ENCODE data around the gene KMT5B. TPM values are rescaled to one million over a fixed set of nuclear protein-coding genes. Genes with fewer than 3 reads are reported as not detected.

The KMT5B gene
- polyA plus RNA-seq, 3 donors = 12.2 to 22.0 (median 19.5) TPM

DNA sequence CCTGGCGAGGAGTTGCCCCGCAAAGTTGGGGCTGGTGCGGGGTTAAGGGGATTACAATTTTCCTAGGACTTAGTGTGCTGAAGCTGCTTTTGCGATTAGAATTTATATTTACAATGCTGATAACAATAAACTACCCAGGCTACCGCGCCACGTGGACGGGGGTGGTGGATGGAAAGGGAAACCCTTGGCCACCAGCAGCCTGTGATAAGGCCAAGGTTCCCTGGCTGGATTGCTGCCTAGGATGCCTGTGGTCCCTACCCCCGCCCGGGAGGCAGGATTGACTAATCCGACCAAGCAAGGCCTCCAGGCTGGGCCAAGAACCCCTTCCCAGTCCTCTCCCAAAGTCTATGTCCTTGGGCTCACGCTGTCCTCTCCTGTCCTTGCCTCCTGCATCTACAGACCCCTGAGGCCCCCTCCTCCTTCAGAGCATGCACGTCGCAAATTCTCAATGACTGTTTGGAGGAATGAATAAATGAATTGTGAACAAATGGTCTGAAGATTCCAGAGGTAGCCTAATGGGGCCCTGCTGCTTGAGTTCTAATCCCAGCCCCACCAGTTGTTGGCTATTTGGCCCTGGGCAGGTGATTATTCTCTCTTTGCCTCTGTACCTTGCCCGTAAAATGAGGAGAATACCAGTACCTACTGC is 84.3 kb downstream of the KMT5B start:
- Histone ChIP-seq H3K9me3 (replicated peaks in 1 of 2; ENCODE audit: control insufficient read depth in 1 of 2, insufficient read depth in 1 of 2, low read length in 2 of 2) (peaks cover 14 to 21% of the 10 kb centered on the region in 2 donors), H3K36me3 (replicated peaks in 1 of 2; ENCODE audit: control insufficient read depth in 1 of 2, insufficient read depth in 2 of 2, low read length in 2 of 2) (no peaks in the 10 kb centered on the region), H3K27me3 (ENCODE audit: control insufficient read depth in 2 of 2, insufficient read depth in 2 of 2, low read length in 2 of 2) (peaks cover 4 to 17% of the 10 kb centered on the region in 2 donors), H3K4me3 (replicated peaks in 1 of 3; ENCODE audit: low read depth in 2 of 3, low read length in 3 of 3) (peak overlapping the region; percentile 2 to 66 (median 25)), H3K79me2 (ENCODE audit: insufficient read depth, low read length) (no peaks in the 10 kb centered on the region), H3K27ac (ENCODE audit: low read depth in 1 of 2, low read length in 2 of 2) (no peak overlapping the region), H3K9ac (ENCODE audit: insufficient read depth, low read length, poor library complexity, severe bottlenecking) (peak overlapping the region; percentile 46), H2AFZ (ENCODE audit: insufficient read depth, low read depth, low read length, poor library complexity, severe bottlenecking) (peak overlapping the region; percentile 72), H4K20me1 (ENCODE audit: insufficient read depth, low read length) (no peaks in the 10 kb centered on the region), H3K4me1 (ENCODE audit: control insufficient read depth in 1 of 2, insufficient read depth in 2 of 2, low read length in 2 of 2) (peaks cover 7 to 10% of the 10 kb centered on the region in 2 donors), H3K4me2 (replicated peaks; ENCODE audit: extremely low read depth, low read length, poor library complexity, severe bottlenecking) (peak overlapping the region; percentile 79)
- Mint-ChIP-seq H3K4me1 (peaks cover 14% of the 10 kb centered on the region), H3K27ac (peak overlapping the region in 1 of 7 donors; percentile 30), H3K4me3 (peak overlapping the region; percentile 78 to 89), H3K27me3 (ENCODE audit: low read depth in 3 of 3) (peaks cover 16 to 26% (median 24%) of the 10 kb centered on the region in 3 donors), H3K9me3 (peaks cover 12 to 38% (median 30%) of the 10 kb centered on the region in 7 donors), H3K36me3 (peaks cover 0 to 10% of the 10 kb centered on the region in 2 donors)
- 0% methylated on average over 3 of the region's 15 CpGs for WGBS (ENCODE audit: insufficient coverage)
- TF ChIP-seq, protein P1, sequence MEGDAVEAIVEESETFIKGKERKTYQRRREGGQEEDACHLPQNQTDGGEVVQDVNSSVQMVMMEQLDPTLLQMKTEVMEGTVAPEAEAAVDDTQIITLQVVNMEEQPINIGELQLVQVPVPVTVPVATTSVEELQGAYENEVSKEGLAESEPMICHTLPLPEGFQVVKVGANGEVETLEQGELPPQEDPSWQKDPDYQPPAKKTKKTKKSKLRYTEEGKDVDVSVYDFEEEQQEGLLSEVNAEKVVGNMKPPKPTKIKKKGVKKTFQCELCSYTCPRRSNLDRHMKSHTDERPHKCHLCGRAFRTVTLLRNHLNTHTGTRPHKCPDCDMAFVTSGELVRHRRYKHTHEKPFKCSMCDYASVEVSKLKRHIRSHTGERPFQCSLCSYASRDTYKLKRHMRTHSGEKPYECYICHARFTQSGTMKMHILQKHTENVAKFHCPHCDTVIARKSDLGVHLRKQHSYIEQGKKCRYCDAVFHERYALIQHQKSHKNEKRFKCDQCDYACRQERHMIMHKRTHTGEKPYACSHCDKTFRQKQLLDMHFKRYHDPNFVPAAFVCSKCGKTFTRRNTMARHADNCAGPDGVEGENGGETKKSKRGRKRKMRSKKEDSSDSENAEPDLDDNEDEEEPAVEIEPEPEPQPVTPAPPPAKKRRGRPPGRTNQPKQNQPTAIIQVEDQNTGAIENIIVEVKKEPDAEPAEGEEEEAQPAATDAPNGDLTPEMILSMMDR (IDR thresholded peaks at IDR 0.05) = no peak
- no peak for DNase-seq
- intact Hi-C loops (cut with micrococcal nuclease) = loop anchor here in 1 of 2 donors (10.0 kb wide), 1 partner anchor 86 kb away; the partner anchor contains the start of gene KMT5B

DNA sequence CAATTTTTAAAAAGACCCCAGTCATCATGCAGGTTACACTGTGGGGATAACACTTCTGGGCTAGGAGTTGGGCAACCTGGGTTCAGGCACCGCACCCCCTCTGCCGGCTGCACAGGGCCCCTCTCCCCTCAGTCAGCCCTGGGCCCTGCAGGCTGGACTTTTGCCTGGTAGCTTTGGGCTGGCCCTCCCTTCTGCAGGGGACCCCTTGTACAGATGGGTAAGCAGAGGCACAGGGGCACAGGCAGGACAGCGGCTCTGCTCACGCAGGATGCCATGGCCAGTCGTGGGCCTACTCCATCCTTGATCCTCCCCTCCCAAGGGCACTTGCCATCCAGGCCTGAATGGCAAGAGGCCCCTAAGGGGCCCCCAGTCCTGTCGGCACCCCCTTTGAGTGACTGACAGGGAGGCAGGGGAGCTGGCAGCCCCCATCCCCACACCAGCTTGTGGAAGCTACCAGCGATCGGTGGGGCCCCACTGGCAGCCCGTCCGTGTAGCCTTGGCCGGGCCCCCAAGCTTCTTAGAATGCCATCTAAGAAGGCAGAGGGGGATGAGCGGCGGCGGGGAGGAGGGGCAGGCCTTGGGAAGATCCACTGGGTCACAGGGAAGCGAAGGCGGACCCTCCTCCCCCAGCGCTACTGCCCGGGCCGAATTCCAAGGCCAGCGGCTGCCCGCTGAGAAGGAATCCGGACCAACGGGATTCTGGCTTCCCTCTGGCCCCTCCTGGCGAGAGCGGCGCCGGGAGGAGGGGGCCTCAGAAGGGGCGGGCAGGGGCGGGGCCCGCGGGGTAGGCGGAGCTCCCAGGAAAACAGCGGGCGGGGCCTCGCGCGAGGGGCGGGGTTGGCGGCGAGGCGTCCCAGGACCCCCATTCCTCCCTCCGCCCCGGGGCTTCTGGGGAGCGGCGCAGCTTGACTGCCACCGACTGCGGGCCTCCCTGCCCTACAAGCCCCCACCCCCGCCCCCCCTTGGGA is 85.1 kb downstream of the KMT5B start:
- H3K36me3 ChIP-seq (replicated peaks in 1 of 2; ENCODE audit: control insufficient read depth in 1 of 2, insufficient read depth in 2 of 2, low read length in 2 of 2) = no peaks in the 10 kb centered on the region
- H3K9ac ChIP-seq (ENCODE audit: insufficient read depth, low read length, poor library complexity, severe bottlenecking) = peak overlapping the region; percentile 46
- Mint-ChIP-seq H3K27me3 (ENCODE audit: low read depth in 3 of 3) (peaks cover 18 to 27% (median 26%) of the 10 kb centered on the region in 3 donors), H3K27ac (no peak overlapping the region), H3K4me1 (peaks cover 14% of the 10 kb centered on the region), H3K36me3 (peaks cover 0 to 10% of the 10 kb centered on the region in 2 donors), H3K4me3 (peak overlapping the region; percentile 78 to 89), H3K9me3 (peaks cover 11 to 32% (median 26%) of the 10 kb centered on the region in 7 donors)
- 9% methylated on average over 33 of the region's 48 CpGs for WGBS (ENCODE audit: insufficient coverage)
- H3K79me2 ChIP-seq (ENCODE audit: insufficient read depth, low read length) = no peaks in the 10 kb centered on the region
- peaks cover 7 to 13% of the 10 kb centered on the region in 2 donors for H3K9me3 ChIP-seq (replicated peaks in 1 of 2; ENCODE audit: control insufficient read depth in 1 of 2, insufficient read depth in 1 of 2, low read length in 2 of 2)
- H3K27me3 ChIP-seq (ENCODE audit: control insufficient read depth in 2 of 2, insufficient read depth in 2 of 2, low read length in 2 of 2) = peaks cover 4 to 17% of the 10 kb centered on the region in 2 donors
- no peak for DNase-seq
- H3K4me1 ChIP-seq (ENCODE audit: control insufficient read depth in 1 of 2, insufficient read depth in 2 of 2, low read length in 2 of 2) = peaks cover 7 to 10% of the 10 kb centered on the region in 2 donors
- H4K20me1 ChIP-seq (ENCODE audit: insufficient read depth, low read length) = no peaks in the 10 kb centered on the region
- intact Hi-C loops (cut with micrococcal nuclease) = loop anchor here in 1 of 2 donors (10.0 kb wide), 1 partner anchor 87 kb away; the partner anchor contains the start of gene KMT5B
- H2AFZ ChIP-seq (ENCODE audit: insufficient read depth, low read depth, low read length, poor library complexity, severe bottlenecking) = peak overlapping the region; percentile 72
- H3K4me2 ChIP-seq (replicated peaks; ENCODE audit: extremely low read depth, low read length, poor library complexity, severe bottlenecking) = peak overlapping the region; percentile 79
- TF ChIP-seq, protein P1 (IDR thresholded peaks at IDR 0.05) = no peak
- peak overlapping the region; percentile 2 to 66 (median 25) for H3K4me3 ChIP-seq (replicated peaks in 1 of 3; ENCODE audit: low read depth in 2 of 3, low read length in 3 of 3)
- H3K27ac ChIP-seq (ENCODE audit: low read depth in 1 of 2, low read length in 2 of 2) = no peak overlapping the region
